Parietal lobe (tissue), 1 donor: ENCODE results near the gene KSR2. TPM values are rescaled to one million over a fixed set of nuclear protein-coding genes. Genes with fewer than 3 reads are reported as not detected.

Experiments used
- total RNA-seq: library from RNA; depleted of rRNA; stranded (reverse); fragments of >200 nt; gene quantifications from one replicate; pipeline ENCODE4 v1.2.3, GENCODE V29; 2014

The KSR2 gene
- 2.5 TPM for total RNA-seq

GRCh38 chr12:117968826-117969659, at the start of gene KSR2:
Gene KSR2, minus strand, starts transcription at chr12:117968990. Its CDS starts 735 bp downstream, at chr12:117968255.

GRCh38 chr12:118016424-118017264, 47.9 kb upstream of the KSR2 start, which contains the start of gene RFC5:
Gene RFC5, plus strand, starts transcription at chr12:118016703. Its CDS starts 125 bp downstream, at chr12:118016828.

Other genes with a start within 250 kb of the KSR2 start
- 25.4 TPM for gene RFC5, start 47.7 kb upstream of the KSR2 start, total RNA-seq
- 275 TPM for gene WSB2, start 92.2 kb upstream of the KSR2 start, total RNA-seq
- 14.7 TPM for gene VSIG10, start 135.0 kb upstream of the KSR2 start, total RNA-seq
- gene PEBP1, start 167.1 kb upstream of the KSR2 start, total RNA-seq, result 212 TPM